ENCODE measurements around the gene CDH22.

The CDH22 gene

DNA sequence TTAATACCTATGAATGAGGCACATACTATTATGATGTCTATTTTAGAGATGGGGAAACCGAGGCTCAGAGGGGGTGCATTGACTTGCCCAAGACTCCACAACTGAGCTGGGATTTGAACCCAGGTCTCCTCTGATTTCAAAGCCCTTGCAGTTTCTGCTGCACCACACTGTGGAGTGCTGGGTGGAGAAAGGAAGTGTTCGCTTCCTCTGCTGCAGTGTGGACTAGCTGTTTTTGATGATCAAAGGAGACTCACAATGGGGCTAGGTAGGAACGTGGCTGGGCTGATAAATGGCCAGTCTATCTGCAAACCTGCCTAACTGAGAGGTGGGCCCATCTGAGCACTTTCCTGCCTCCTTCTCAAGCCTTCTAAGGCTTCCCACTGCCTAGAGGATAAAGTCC lies 102.9 kb downstream of the CDH22 start:
- no peak for DNase-seq (ENCODE audit: low read depth, low spot score)
- no peak overlapping the region for H3K27ac ChIP-seq

DNA sequence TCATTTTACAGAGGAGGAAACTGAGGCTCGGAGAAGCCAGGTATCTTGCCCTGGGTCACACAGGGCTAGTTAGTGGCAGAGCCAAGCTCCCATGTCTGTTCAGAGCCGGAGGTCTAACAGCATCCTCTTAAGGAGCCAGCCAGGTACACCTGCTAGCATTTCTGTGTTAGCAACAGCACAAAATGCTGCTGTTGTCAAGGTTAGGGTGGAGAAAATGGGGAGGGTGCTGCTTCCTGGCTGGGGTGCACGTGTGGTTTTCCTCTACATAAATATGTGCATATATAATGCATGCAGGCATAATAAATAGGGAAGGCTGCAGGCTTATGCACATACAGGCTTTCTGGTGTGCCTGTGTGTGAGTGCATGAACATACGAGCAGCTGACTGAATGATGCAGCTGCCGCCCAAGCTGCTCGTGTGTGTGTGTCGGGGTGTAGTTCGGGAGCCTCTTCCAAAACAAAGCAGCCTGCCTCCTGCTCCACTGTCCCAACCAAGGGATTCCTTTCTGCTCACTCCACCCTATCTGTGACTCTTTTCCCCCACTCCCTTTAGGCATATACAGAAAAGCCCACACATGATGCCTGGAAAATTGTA lies 103.6 kb downstream of the CDH22 start:
- DNase-seq (ENCODE audit: low read depth, low spot score) = no peak
- H3K27ac ChIP-seq = no peak overlapping the region

DNA sequence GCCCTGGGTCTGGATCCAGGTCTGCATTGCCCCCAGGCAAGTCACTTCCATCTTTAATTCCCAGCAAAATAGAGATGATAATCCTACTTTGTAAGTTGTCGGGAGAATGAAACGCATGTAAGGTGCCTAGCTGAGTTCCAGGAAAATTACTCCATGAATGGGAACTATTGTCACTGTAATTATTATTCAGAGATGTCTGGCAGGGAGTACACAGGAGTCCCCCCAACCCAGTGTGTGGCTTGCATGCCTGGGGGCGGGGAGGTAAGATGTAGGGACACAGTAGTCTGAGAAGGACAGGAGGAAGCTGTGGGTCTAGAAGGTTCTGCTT lies 104.8 kb downstream of the CDH22 start:
- DNase-seq (ENCODE audit: low read depth, low spot score) = no peak
- H3K27ac ChIP-seq = no peak overlapping the region

DNA sequence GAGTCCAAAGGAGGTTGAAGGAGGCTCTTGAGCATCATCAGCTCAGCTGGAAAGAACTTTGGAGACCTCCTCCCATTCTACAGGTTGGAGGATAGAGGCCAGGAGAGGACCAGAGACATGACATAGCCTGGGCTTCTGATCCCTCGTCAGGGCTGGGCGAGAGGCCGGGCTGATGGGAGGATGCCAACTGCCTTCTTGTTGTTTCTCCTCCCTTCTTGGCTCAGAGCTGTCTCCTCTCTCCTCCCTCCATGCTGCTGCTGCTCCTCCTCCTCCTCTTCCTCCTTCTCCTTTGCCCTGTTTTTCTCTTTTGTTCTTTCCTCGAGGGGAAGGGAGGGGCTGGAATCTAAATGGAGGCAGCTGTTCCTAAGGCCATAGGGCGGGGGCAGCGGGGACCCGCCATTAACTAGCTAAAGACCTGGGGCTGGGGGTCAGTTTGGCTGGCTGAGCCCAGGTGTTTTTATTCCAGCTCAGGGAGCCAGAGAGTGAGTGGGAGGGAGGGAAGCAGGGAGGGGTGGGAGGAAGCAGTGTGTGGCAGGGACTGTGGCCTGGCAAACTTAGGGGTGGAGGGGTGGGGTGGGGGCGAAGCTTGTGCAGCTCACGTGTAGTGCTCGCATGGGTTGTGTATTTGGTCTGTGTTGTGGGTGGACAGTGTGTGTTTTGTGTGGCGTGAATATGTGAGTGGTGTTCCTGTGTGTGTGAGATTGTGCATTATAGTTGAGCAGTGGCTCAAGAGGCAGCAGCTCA lies 105.4 kb downstream of the CDH22 start:
- H3K27ac ChIP-seq = no peak overlapping the region
- no peak for DNase-seq (ENCODE audit: low read depth, low spot score)

- no peak overlapping the region for H3K27ac ChIP-seq
- DNase-seq (ENCODE audit: low read depth, low spot score) = no peak
Observed at GRCh38 chr20:46200582-46201570, 107.4 kb downstream of the CDH22 start.

GRCh38 chr20:46199198-46199597 lies 109.1 kb downstream of the CDH22 start:
- DNase-seq (ENCODE audit: low read depth, low spot score) = no peak
- no peak overlapping the region for H3K27ac ChIP-seq

DNA sequence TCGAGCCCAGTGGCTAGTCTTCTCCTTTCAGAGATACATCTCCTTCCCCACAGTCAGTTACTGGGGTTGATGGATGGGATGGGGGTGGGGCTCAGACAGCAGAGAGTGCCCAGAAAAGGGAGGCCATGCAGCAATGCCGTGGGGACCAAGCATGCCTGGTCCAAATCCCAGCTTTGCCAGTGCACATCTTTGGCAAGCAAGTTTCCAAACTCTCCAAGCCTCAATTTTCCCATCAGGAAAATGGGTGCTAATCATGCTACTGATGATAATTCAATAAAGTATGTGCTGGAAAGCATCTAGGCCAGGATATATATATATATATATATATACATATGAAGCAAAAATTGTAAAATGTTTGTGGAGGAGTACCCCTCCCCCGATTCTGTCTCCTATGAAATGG lies 111.3 kb downstream of the CDH22 start:
- no peak overlapping the region for H3K27ac ChIP-seq
- no peak for DNase-seq (ENCODE audit: low read depth, low spot score)

GRCh38 chr20:46195264-46196036 lies 112.8 kb downstream of the CDH22 start:
- DNase-seq (ENCODE audit: low read depth, low spot score) = no peak
- H3K27ac ChIP-seq = no peak overlapping the region

- DNase-seq (ENCODE audit: low read depth, low spot score) = no peak
- H3K27ac ChIP-seq = no peak overlapping the region
Observed at GRCh38 chr20:46194409-46194808, 113.9 kb downstream of the CDH22 start.

DNA sequence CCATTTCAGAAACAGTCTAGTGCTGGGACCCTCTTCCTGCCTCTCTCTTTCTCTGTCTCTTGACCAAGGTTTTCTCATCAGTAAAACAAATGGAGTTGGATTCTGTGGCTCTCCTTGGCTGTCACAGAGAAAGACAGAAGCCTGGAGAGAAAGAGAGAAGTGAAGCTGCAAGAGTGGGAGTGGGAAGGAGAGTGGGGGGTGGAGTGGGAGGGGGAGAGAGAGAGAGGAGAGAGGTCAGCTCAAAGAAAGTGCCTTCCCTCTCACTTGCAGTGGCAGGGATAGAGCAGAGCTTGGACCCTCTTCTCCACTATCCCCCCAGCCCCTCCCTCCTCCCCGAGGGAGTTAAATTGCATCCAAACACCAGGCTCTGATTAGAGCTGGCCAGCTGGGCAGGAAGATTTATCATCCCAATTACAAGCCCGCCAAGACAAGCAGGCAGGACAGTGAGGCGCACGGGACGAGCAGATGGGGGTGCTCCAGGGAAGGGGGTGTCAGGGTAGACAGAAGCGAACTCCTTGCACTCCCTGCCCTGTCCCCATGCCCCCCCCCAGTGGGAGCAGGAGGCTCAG lies 115.8 kb downstream of the CDH22 start:
- no peak for DNase-seq (ENCODE audit: low read depth, low spot score)

DNA sequence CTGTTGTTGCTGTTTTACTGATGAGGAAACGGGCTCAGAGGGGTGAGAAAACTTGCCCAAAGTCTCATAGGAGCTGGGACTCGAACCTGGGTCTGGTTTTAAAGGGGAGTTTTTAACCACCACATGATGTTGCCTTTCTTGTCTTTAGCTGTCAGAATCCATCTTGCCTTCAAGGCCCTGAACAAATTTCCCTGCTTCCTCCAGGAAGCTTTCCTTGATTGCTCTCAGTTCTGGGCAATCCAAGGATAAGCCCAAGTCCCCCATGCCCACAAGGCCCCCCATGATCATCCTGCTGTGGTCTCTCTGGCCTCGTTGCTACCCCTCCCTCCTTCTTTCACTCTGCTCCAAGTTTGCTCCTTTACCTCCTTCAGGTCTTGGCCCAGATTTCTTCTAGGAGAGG lies 116.7 kb downstream of the CDH22 start:
- H3K27ac ChIP-seq = no peak overlapping the region

More for the DNA sequence above, 115.8 kb downstream of the CDH22 start:
- H3K27ac ChIP-seq = no peak overlapping the region

DNA sequence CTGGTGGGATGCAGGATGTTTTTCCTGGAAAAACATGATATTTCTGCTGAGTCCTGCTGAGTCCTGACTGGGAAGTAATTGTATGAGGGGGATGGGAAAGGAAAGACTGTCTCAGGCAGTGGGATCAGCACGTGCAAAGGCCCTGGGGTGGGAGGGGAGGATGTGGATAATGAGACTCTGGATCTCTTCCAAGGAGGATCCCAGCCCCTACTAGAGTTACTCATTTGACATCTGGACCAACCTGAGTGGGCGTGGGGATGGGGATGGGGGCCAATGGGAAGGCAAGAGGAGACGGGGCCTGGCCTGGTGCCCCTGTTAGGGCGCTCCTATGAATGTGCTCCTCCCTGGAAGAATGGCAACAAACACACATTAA lies 117.1 kb downstream of the CDH22 start:
- no peak overlapping the region for H3K27ac ChIP-seq
- DNase-seq (ENCODE audit: low read depth, low spot score) = no peak

More for the DNA sequence above, 116.7 kb downstream of the CDH22 start:
- no peak for DNase-seq (ENCODE audit: low read depth, low spot score)

DNA sequence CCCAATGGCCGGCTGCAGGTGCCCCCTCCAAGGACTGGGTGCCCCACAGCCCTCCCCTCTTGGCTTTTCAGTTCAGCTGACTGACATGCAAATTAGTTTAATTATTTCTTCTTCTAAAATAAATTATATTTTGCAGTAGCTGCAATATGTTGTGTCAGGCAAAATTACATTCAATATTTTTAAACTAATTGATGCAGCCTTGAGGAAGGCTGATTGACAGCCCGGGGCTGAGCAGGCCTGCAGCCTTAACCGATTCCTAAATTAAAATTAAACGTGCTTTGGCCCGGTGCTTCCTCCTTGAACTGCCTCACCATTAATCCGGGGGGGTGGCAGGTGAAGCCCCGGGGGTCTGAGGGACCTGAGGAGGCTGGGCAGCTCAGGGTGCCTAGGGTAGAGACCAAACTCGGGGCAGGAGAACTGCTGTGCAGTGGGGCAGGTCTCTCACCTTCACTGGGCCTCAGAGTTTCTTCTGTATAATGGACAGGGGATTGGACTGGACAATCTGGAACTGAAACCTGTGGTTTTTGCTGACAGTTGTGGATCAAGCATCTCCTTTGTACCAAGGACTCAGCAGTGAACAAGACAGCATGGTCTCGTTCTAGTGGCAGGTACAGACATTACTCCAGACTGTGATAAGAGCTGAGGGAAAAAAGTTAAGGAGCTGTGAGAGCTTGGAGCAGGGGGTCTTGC lies 117.7 kb downstream of the CDH22 start:
- DNase-seq (ENCODE audit: low read depth, low spot score) = no peak
- no peak overlapping the region for H3K27ac ChIP-seq

GRCh38 chr20:46188866-46189541 lies 119.3 kb downstream of the CDH22 start:
- no peak for DNase-seq (ENCODE audit: low read depth, low spot score)
- no peak overlapping the region for H3K27ac ChIP-seq

GRCh38 chr20:46186210-46186609 lies 122.1 kb downstream of the CDH22 start:
- DNase-seq (ENCODE audit: low read depth, low spot score) = no peak

DNA sequence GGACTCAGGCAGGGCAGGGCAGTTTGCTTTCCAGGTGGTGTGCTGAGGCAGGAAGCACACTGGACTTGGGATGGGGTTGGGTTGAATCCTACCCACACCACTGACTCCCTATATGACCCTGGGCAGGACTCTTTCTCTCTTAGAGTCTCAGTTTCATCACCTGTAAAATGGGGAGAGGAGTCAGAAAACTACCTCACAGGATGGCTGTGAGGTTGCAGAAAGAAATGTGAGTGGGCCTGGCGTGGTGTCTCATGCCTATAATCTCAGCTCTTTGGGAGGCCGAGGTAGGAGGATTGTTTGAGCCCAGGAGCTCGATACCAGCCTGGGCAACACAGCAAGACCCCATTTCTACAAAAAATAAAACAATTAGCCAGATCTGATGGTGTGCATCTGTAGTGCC lies 122.9 kb downstream of the CDH22 start:
- no peak overlapping the region for H3K27ac ChIP-seq
- no peak for DNase-seq (ENCODE audit: low read depth, low spot score)

More at GRCh38 chr20:46186210-46186609, 122.1 kb downstream of the CDH22 start:
- no peak overlapping the region for H3K27ac ChIP-seq

DNA sequence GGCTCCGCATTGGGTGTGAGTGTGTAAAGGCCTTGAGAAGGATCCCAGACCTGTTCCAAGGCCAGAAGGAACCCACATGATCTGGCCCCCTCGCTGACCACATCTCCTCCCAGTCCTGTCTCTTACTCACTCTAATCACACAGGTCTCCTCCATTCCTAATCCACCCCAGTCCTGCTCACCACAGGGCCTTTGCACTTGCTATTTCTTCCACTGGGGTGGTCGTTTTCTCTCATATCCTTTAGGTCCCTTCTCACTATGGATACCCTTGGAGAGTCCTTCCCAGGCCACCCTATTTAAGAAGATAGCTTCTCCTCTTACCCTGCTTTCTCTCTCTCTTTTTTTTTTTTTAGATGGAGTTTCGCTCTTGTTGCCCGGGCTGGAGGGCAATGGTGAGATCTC lies 124.5 kb downstream of the CDH22 start:
- no peak for DNase-seq (ENCODE audit: low read depth, low spot score)

GRCh38 chr20:46182276-46183200 lies 125.8 kb downstream of the CDH22 start:
- H3K27ac ChIP-seq = no peak overlapping the region
- DNase-seq (ENCODE audit: low read depth, low spot score) = no peak

More for the DNA sequence above, 124.5 kb downstream of the CDH22 start:
- no peak overlapping the region for H3K27ac ChIP-seq

Measured in epithelial cell of prostate (primary cell).